AG04449 (cell line): ENCODE results near the gene HSD17B13.

Source experiments
- CTCF ChIA-PET: fragments of 350-600 bp; formaldehyde crosslinking; extraction: SDS; loops from one replicate; lab custom pipeline; 2021; ENCODE audit warnings: antibody characterized with exemption; lab: Yijun Ruan, JAX
- POLR2A ChIA-PET: fragments of 400-600, 350-600 bp; formaldehyde crosslinking; extraction: SDS; loops from one replicate; lab custom pipeline; 2020; ENCODE audit warnings: antibody characterized with exemption, inconsistent platforms; lab: Yijun Ruan, JAX
- DNase-seq: peaks from one replicate; pipeline ENCODE4 v3.0.0-alpha.2; 2010; ENCODE audit warnings: low read depth, low spot score
- H3K4me3 ChIP-seq: 2 replicates; pipeline ENCODE4 v1.5.1; 2011; ENCODE audit warnings: low read depth, mild to moderate bottlenecking, control low read depth, low read length
- TF ChIP-seq, protein P1 (sequence below): IDR thresholded peaks from one replicate; pipeline ENCODE4 v1.5.1; 2011; ENCODE audit warnings: mild to moderate bottlenecking, moderate library complexity, low read length, control low read depth, inconsistent platforms; ENCODE audit not compliant: insufficient read depth; ENCODE audit errors: missing control alignments

Gene HSD17B13

DNA sequence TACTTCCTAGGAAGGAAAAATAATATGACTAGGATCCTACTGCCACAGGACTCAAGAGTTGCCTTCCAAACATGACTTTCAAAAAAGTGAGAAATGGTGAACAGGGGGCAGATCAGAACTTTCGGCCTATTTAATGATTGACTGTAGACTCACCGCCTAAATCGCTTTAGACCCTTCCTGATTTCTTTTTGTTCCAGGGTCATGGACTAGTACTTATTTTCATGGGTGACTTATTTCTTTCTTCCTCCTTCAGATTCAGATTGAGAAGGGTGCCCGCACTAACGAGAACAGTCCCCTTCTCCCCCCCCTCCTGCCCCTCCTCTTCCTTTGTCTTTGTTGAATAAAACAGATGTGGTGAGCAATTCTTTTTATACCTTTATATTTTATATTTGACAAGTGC lies 54.3 kb downstream of the HSD17B13 start:
- no peak for DNase-seq
- TF ChIP-seq, protein P1, sequence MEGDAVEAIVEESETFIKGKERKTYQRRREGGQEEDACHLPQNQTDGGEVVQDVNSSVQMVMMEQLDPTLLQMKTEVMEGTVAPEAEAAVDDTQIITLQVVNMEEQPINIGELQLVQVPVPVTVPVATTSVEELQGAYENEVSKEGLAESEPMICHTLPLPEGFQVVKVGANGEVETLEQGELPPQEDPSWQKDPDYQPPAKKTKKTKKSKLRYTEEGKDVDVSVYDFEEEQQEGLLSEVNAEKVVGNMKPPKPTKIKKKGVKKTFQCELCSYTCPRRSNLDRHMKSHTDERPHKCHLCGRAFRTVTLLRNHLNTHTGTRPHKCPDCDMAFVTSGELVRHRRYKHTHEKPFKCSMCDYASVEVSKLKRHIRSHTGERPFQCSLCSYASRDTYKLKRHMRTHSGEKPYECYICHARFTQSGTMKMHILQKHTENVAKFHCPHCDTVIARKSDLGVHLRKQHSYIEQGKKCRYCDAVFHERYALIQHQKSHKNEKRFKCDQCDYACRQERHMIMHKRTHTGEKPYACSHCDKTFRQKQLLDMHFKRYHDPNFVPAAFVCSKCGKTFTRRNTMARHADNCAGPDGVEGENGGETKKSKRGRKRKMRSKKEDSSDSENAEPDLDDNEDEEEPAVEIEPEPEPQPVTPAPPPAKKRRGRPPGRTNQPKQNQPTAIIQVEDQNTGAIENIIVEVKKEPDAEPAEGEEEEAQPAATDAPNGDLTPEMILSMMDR: no peak
- CTCF ChIA-PET: interaction anchor here (1.0 kb wide), 2 partner anchors 10 to 197 kb away, joined by 3 read pairs; no protein-coding TSS in a partner anchor
- POLR2A ChIA-PET: no interaction called here
- H3K4me3 ChIP-seq: no peak overlapping the region

GRCh38 chr4:87266986-87267385 lies 55.7 kb downstream of the HSD17B13 start:
- H3K4me3 ChIP-seq: no peak overlapping the region
- TF ChIP-seq, protein P1: no peak
- CTCF ChIA-PET: interaction anchor here (1.0 to 1.1 kb wide), 3 partner anchors 197 to 199 kb away, joined by 3 to 4 read pairs (median 3); no protein-coding TSS in a partner anchor
- POLR2A ChIA-PET: no interaction called here
- no peak for DNase-seq

GRCh38 chr4:87262886-87263285 lies 59.8 kb downstream of the HSD17B13 start:
- H3K4me3 ChIP-seq: no peak overlapping the region
- ChIA-PET POLR2A (no interaction called here), CTCF (interaction anchor here (0.6 to 1.4 kb wide), 3 partner anchors 28 to 204 kb away, joined by 3 to 5 read pairs (median 4); no protein-coding TSS in a partner anchor)
- no peak for DNase-seq
- TF ChIP-seq, protein P1: no peak

GRCh38 chr4:87260477-87260876 lies 62.2 kb downstream of the HSD17B13 start:
- TF ChIP-seq, protein P1: no peak
- ChIA-PET POLR2A (no interaction called here), CTCF (no interaction called here)
- no peak overlapping the region for H3K4me3 ChIP-seq
- no peak for DNase-seq

- POLR2A ChIA-PET: no interaction called here
- CTCF ChIA-PET: interaction anchor here (1.0 kb wide), 1 partner anchor 10 kb away, joined by 3 read pairs; no protein-coding TSS in a partner anchor
These were observed 64.0 kb downstream of the HSD17B13 start for GRCh38 chr4:87258677-87259076.

DNA sequence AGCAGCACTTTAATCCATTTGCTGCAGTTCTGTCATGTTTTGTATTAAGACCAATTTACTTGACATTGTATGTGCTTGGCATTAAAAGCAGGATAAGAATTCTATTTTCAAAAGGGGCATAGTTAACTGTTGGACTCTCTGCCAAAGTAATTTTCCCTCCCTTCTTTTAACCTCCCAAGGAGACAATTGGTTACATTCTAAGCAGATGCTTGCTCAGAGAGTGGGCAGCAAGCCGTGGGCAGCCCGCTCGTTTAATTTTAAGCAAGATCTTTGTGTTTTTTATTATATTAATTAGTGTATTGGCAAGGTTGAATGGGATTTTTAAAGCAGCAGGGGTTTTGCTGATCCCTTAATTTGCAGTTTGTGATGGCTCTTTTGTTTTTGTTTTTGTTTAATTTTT lies 65.2 kb downstream of the HSD17B13 start:
- no peak for DNase-seq
- TF ChIP-seq, protein P1: no peak
- CTCF ChIA-PET: interaction anchor here (1.8 kb wide), 1 partner anchor 22 kb away, joined by 5 read pairs; no protein-coding TSS in a partner anchor
- H3K4me3 ChIP-seq: no peak overlapping the region
- POLR2A ChIA-PET: no interaction called here

More at GRCh38 chr4:87258677-87259076, 64.0 kb downstream of the HSD17B13 start:
- no peak overlapping the region for H3K4me3 ChIP-seq
- TF ChIP-seq, protein P1: no peak
- no peak for DNase-seq
